NCI-H1436 treated with DMSO at 0.1 percent for 48 hours (cell line): ENCODE measurements around the gene SLC13A4.
"Not testable (repeated sequence)": the region's sequence is repeated elsewhere in the genome, so short reads cannot be mapped to it uniquely, and the experiment has no call there.

Source experiments
- DNase-seq: peaks from one replicate; lab custom pipeline; 2025; lab: John Stamatoyannopoulos, UW

SLC13A4 gene

DNA sequence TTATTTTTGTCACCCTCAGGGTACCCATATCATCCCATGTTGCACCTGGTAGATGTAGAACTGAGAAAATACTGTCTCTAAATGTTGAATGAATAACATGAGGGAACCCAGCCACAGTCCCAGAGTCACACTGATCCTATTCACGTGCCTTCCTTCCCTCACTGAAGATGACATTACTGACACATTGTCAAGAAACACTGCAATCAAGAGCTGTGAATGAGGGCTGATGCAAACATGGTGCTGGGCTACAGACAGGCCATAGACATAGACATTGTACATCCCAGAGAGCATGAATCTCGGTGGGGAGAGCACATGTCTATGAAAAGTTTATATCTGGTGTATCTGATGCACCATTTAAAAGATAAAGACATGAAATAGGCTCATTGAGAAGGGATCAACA, 9.8 kb downstream of the SLC13A4 start:
- DNase-seq: no peak

GRCh38 chr7:135717693-135718092, 10.3 kb downstream of the SLC13A4 start:
- DNase-seq: no peak

DNA sequence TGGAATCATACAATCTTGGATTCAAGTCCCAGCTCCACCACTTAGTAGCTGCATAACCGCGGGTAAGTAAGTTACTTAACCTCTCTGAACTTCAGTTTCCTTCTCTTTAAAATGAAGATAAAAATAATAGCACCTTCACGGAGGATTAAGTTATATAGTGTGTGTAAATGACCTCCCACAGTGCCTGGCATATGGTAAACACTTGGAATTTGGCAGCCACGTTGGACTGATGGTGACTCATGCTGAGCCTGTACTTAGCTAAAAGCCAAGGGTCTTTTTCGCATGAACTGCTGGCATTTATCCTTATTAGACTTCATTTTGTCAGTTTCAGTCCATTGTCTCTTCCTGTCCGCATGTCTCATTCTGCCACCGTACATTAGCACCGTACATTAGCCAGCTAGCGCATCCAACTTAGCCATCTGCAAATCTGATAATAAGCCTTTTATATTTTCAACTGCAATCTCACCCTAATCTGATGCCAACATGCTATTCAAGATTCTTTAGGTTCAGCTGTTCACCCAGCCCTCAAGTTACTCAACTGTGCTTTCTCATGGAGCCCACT, 11.2 kb downstream of the SLC13A4 start:
- no peak for DNase-seq

GRCh38 chr7:135715673-135716072, 12.3 kb downstream of the SLC13A4 start:
- no peak for DNase-seq

GRCh38 chr7:135715055-135715522, 12.9 kb downstream of the SLC13A4 start:
- no peak for DNase-seq

GRCh38 chr7:135714534-135715009, 13.4 kb downstream of the SLC13A4 start:
- DNase-seq: no peak

DNA sequence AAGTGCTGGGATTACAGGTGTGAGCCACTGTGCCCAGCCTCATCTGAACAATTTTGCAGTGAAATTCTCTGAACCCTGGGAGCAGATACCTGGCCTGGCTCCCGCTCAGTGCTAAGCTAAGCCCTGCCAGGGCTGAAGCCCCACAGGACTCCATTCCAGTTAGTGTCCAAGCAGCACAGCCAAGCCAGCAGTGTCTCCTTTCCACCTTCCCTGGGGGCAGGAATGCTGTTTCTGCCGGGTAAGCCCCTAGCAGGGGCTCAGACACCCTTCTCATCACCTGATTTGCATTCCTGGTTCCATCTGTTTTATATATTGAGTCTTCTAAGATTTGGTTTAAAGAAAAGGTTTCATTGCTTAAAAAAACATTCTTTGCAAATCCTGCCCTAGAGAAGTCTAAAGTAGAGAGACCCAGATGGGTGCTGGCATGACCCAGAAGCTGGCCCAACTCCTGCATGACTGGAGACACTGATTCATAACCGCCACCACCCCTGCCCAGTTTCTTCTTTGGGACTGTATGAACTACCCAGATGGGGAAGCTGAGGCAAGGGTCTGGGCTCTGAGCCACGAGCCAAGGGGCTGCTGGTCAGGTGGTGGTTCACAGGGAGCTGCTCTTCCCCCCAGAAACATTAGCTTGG, 14.0 kb downstream of the SLC13A4 start:
- no peak for DNase-seq

GRCh38 chr7:135712796-135713195, 15.2 kb downstream of the SLC13A4 start:
- no peak for DNase-seq

DNA sequence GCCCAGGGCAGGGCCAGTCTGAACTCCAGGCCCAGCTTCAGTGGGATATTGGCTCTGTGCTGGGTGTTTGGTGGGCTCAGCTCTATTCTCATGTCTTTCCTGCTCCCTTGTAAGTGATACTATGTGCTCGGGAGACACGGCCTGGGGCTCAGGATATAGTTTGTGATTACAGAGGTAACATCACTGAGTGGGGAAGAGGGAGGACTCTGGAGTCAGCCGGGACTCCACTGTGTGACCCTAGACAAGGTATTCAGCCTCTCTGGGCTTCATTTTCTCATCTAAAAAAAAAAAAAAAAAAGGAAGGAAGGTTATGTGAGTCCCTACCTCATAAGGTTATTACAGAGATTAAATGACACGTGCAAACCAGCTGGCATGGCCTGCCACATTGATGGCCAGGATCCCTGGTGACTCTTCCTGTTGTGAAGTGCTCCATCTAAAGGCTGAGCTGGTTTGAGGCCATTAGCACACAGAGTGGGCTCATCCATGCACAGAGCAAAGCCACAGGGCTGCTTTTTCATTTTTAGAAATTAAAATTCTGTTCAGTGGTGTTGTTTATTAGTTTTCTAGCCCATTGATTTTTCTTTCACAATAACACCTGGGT, 15.7 kb downstream of the SLC13A4 start:
- no peak for DNase-seq

GRCh38 chr7:135711139-135711469, 16.9 kb downstream of the SLC13A4 start:
- DNase-seq: no peak

DNA sequence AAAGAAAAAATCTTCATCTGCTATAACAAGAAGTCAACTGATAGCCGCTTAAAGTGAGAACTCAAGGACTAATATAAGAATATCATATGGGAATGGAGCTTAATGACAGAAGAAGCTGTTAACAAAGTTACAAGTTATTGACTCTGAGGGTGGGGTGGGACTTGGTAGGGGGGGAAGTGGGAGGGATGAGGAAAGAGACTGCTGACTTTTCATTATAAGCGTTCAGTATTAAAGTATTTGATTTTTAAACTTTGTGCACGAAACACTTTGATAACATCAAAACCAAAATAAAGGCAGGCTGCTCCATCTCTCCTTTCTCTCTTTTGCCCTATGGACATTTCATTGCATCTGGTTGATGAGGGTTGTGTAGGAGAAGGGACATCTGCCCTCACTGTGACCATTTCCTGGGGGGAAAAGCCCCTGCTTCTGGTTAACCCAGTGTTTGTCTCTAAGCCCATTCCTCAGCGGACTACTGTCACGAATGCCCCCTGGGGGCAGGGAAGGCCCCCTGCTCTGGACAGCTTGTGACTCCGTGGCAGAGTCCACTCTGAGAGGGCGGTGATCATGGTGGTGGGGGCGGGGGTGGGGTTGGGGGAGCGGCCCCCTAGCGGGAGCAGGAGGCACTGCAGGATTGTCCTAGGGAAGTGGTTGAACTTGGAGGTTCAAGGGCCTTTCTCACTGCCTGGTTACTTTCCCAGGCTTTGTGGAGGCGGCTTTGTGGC, 17.4 kb downstream of the SLC13A4 start:
- DNase-seq: no peak

- DNase-seq: no peak
These were observed 18.5 kb downstream of the SLC13A4 start for GRCh38 chr7:135709508-135709907.

DNA sequence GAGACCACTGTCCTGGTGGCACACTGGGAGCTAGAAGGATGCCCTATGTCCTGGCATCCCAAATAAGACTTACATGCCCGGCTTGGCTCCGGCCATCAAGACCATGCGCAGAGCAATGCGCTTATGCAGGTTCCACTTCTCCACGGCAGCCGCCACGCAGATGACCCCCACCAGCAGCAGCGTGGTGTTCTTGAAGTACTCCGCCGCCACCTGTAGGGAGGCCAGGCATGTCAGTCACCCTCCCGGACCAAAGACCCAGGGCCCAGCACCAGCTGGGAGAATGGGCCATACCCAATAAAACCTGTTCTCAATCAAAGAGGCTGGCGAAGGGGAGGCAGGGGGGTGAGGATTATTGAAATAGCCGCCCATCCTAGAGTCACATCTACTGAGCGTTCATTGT, 19.9 kb downstream of the SLC13A4 start:
- no peak for DNase-seq

- no peak for DNase-seq
These were observed 20.4 kb downstream of the SLC13A4 start for GRCh38 chr7:135707570-135707966.

GRCh38 chr7:135706858-135707569, 21.0 kb downstream of the SLC13A4 start:
- DNase-seq: no peak

GRCh38 chr7:135706038-135706742, 21.8 kb downstream of the SLC13A4 start:
- no peak for DNase-seq

DNA sequence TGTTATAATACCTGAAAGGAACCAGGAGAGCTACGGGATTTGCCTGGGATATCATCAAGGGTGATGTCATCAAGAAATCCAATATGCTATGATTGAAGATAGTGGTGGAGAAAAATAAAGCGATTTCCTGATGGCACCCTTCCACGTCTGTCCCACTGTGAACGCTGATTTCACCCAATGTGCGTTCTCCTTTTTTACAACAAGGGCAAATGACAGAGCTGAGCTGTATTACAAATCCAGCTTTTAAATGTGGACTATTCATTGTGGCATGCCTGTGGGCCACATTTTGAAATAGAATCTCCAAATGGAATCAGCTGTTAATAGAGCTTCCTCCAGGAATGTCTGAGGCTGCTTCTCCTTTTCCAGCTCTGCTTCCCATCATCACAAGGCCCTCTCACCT, 23.3 kb downstream of the SLC13A4 start:
- DNase-seq: no peak

DNA sequence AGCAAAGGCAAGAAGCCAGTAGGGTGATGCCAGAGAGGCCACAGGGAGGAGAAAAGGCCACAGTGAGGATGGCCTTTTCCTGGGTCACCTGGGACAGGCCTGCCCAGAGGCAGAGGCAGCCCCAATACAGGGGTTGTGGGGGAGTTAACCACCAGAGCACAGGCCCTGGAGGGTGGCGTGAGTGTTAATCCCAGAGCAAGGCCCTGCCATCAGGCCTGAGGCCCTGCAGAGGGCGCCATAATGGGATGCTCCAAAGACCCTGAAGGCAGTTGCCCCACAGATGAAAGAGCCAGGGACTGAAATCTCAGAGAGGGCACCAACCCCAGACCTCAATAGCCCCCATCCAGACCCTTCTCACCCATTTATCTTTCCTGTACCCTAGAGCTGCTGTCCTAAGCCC, 23.9 kb downstream of the SLC13A4 start:
- no peak for DNase-seq

- DNase-seq: no peak
These were observed 30.5 kb downstream of the SLC13A4 start for GRCh38 chr7:135697276-135698049.

GRCh38 chr7:135693558-135693957, 34.4 kb downstream of the SLC13A4 start:
- no peak for DNase-seq

- not testable (repeated sequence) for DNase-seq
These were observed 35.4 kb downstream of the SLC13A4 start for GRCh38 chr7:135692606-135693005.
